Left renal pelvis (tissue), 4 donors: Measurements from ENCODE around the gene PARP12. TPM values are rescaled to one million over a fixed set of nuclear protein-coding genes. Genes with fewer than 3 reads are reported as not detected.

Experiments used
- DNase-seq, 4 donors: peaks; one replicate each; pipeline ENCODE4 v3.0.0-alpha.2; 2013; ENCODE audit warnings: low read depth in 4 of 4, low spot score in 3 of 4
- polyA plus RNA-seq, 4 donors: library from polyadenylated mRNA; unstranded; fragments of 120-200 nt; gene quantifications; one replicate each; pipeline ENCODE4 v1.2.1, GENCODE V29; 2013; ENCODE audit not compliant: insufficient read length in 4 of 4

The PARP12 gene
- polyA plus RNA-seq, 4 donors: 14.1 to 24.7 (median 15.5) TPM

GRCh38 chr7:140036224-140036962 lies 26.4 kb downstream of the PARP12 start:
- no peak for DNase-seq

GRCh38 chr7:140035400-140036223 lies 27.1 kb downstream of the PARP12 start:
- DNase-seq: no peak

GRCh38 chr7:140034421-140034820 lies 28.3 kb downstream of the PARP12 start:
- no peak for DNase-seq

DNA sequence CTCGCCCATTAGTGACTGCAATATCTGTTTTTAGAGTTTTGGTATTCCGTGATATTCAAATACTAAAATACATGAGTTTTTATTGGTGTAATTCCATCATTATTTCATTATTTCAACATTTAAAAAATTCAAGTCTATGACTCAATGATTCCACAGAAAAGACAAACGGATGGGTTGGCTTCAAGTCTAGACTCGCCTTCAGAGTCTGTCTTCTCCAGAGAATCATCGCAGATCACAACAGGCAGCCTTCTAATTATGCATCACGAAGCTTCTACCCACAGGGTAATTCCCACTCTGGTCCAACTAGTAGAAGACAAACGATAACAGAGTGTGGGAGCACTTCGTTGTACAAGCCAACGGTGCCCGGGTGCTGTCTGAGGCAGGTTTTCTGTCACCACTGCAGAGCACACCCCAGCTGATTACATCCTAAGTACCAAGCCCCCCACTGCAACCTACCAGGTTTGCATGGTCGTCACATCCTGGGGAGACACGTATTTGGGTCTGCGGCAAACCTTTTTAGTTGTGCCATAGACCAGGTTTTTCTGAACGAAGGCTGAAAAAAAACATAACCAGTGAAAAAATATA lies 28.9 kb downstream of the PARP12 start:
- no peak for DNase-seq

GRCh38 chr7:140033036-140033435 lies 29.7 kb downstream of the PARP12 start:
- DNase-seq: no peak

- no peak for DNase-seq
These were observed 31.4 kb downstream of the PARP12 start for GRCh38 chr7:140031364-140031763.

- DNase-seq: no peak
These were observed 33.7 kb downstream of the PARP12 start for GRCh38 chr7:140029072-140029471.

DNA sequence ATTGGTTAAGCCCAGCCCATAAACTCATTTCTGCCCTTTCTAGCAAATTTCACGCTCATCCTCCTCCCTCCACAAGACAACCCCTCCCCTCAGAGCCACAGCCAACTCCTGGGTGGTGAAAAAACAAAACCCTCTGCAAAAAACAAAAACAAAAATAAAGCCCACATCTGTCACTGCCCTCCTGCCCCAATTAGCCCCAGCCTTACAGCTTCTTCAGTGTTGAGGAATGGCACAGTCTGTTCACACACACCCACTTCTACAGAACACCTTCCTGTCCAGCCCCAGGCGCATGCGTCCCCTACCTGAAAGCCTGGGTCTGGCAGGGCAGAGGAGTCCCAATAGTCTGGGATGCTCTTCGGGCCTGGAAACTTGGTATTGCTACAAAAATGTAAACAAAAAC lies 34.4 kb downstream of the PARP12 start:
- DNase-seq: no peak

DNA sequence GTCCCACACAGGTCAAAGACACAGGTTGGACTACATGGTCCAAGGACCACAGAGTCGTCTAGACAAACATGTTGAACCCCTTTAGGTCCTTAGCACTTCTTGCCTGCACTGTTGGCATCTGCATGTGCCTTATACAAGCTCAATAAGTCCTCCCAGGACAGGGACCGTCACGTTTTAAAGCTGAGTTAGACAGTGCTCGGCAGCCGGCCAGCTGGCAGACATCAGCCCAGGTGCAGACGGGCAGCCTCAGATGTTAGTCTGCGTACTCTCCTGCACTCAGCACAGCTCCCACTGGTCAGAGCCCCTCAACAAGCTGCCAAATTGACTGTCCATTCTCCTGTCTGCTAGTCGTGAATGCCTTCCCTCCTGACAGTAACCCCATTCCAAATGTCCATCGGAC lies 34.9 kb downstream of the PARP12 start:
- DNase-seq: no peak

DNA sequence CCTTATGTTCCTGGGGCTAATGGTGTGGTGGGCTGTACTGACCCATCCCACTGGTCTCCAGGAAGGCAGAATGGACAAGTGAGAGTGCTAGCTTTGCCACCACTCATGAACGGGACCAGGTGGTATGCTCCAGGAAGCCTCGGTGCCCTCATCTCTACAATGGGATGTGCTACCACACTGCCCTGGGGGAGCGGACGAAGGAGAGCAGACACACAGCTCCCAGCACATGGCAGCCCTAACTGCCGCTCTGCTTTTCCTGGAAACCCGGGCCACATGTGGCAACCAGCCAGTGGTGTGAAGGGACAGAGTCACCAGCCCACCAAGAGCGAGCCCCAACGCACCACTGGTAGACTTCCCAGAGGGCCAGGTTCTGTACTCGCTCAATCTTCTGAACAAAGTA lies 35.8 kb downstream of the PARP12 start:
- no peak for DNase-seq

- no peak for DNase-seq
These were observed 36.8 kb downstream of the PARP12 start for GRCh38 chr7:140025814-140026433.

DNA sequence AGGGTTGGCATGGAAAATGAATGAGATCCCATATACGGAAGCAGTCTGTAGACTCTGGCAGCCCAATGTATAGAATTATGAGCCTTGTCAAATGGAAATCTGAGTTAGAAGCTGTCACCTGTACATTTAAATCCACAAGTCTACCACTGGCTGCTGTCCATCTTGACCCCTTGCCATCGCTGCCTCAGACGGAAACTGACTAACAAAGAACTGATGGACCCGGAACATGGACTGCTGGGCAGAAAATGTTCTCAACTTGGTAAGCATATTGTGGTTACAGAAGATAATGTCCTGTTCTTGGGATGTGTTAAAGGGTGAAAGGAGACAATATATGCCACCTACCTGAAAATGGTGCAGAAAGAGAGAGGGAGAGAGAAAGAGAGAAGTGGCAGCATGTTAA lies 37.5 kb downstream of the PARP12 start:
- DNase-seq: no peak

- no peak for DNase-seq
These were observed 38.2 kb downstream of the PARP12 start for GRCh38 chr7:140024585-140024984.

GRCh38 chr7:140023728-140024127 lies 39.0 kb downstream of the PARP12 start:
- DNase-seq: no peak

DNA sequence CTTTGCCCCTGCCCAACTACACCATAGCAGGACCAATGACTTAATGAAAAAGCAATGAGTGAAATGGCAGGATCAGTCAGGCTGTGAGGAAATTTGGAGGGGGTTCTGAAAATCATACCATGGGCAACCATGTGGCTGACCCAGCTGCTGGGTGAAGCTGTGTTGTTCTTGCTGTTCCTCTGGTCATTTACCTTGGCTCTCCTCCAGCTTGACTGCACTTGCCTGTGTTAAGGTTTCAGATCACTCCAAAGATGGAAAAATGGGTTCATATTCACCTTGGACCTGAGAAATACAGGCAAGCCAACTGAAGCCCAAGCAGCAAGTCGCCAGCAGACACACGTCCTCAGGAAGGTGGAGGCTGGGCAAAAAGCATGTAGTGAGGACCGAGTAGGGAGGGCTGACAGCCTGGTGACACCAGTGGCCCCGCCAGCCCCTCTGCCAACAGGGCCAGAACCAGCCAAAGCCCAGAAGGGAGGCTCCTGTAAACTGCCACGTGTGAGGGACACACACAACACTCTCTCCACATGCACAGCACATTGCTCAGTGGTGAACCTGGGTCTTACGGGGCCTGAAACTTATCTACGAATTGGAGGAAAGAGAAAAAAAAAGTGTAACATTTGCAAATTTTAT lies 40.1 kb downstream of the PARP12 start:
- no peak for DNase-seq

DNA sequence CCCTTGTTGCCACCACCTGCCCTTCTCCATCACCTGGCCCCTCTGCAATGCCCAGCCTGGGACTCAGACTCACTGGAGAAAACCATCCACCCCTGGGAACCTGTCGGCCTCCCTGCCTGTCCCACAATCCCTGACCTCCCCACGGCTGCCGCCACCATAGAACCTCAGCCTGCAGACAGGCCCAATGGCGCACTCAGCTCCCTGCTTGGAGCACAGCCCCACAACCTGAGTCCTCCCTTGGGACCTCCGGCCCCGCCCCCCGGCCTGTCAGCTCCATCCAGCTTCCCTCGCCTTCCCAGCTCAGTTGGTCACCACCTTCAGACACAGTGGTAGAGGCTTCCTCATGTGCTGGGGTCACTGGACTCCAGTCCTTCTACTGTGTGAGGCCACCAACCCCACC lies 41.1 kb downstream of the PARP12 start:
- DNase-seq: no peak

- DNase-seq: no peak
These were observed 43.1 kb downstream of the PARP12 start for GRCh38 chr7:140019606-140020005.

DNA sequence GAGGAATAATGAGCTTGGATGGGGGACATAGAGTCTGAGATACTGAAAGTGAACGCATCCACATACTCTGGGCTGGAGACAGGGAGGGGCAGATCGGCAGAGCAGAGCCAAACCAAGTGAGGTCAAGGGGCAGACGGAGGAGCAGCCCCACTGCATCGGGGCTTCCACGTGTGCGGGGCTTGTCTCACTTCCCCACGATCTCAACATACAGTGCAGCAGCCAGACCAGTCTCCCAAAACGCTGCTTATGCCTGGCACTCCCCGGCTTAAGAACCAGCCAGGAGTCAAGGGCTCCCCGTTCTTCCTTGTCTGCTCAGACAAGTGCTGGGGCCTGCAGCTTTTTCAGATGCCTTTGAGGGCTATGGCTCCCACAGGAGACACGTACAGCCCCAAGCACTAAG lies 43.6 kb downstream of the PARP12 start:
- DNase-seq: no peak

DNA sequence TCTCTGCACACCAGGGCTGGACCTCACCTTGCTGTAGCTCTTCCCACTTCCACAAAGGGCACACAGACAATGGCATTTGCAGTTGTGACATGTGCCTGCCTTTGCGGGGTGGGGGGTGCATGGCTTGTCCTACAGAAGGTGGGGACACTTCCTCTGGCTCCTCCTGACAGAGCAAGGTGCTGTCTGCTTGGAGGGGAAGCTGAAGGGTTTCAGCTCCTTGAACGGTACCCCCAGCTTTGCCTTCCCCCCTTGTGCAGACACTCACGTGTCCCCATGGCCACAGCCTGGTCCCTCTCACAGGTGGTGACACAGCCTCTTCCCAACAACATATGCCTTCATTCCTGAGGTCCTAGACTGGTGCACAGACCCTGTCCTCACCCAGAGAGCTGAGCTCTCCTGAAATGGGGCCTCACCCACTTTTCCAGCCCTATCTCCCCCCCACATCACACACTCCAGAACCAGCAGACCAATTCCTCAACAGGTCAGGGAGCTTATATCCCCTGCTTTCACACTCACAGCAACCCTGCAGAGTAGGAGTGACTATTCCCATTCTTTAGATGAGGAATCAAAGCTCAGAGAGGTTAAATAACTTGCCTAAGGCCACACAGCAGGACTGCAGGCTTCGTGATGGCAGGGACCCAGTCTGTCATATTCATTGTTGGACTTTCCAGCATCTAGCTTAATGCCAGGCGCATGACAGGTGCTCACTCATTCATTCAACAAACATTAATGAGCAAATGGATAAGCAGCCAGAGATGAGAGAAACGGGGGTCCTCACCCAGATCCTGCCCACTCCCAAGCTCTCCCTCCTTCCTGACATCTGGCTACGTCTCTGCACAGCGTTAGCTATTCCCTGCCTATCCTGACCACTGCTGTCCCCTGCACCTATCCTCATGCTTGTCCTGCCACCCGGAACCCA lies 44.4 kb downstream of the PARP12 start:
- DNase-seq: no peak

DNA sequence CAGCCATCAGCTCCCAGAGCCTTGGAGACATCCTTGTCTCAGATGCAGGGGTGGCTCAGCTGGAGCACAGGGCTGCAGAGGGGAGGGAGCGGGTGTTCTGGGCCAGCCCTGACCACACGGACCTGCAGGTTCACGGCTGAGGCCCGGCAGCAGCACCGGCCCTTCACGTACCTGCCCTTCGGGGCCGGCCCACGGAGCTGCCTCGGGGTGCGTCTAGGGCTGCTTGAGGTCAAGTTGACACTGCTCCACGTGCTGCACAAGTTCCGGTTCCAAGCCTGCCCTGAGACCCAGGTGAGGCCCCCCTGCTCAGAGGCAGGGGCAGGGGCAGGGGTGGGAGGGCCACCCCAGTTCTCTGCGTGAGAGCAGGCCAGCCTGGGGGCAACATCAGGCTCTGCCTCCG lies 45.2 kb downstream of the PARP12 start:
- DNase-seq: no peak
